GM21825 (cell line): Measurements from ENCODE around the gene C2orf92.
A peak's percentile ranks its signal among the peaks of the same experiment; 100 is the strongest.

Source experiments
- ATAC-seq: cut with Tn5 transposase; IDR thresholded peaks from one replicate; pipeline ENCODE4 v1.9.1; 2021; ENCODE audit warnings: mild to moderate bottlenecking, moderate library complexity; ENCODE audit not compliant: unreplicated experiment

Gene C2orf92

GRCh38 chr2:97712693-97713295, 43.3 kb downstream of the C2orf92 start:
- ATAC-seq: no peak

DNA sequence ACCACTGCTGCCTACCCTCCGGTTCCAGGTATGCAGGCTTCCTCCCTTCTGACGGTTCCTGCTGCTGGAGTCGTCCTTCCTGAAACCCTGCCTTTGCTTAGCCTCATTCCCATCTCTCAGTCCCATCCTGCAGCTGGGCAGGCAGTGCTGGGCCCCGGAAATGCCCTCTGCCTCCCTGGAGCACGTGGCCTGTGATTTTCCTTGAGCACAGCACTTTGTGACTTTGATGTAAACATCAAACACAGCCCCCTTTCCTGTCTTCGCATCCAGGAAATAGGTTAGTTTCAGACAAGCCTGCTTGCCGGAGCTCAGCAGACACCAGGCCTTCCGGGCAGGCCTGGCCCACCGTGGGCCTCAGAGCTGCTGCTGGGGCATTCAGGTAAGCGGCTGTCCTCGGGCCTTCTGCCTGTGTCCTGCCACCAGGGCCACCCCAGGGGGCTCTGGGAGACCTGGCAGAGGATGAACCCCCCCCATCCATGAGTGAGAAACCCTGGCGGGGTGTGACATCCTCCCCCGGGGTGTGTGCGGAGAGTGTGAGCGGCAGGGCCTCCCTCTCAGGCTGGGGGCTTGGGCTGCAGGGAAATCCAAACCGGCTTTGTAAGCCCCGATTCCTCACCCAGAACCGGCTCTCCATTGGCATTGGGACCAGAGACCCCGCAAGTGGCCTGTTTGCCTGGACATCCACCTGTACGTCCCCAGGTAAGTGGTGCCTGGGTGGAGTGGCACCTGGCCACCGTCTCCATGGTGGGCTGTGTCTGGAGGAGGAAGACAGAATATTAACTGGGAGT, 44.0 kb downstream of the C2orf92 start, which contains the start of gene ZAP70:
ZAP70 (plus strand) TSS at position 281 of the 788 bp plus-strand sequence. CDS start 10,461 bp downstream, outside the sequence.
- no peak for ATAC-seq

DNA sequence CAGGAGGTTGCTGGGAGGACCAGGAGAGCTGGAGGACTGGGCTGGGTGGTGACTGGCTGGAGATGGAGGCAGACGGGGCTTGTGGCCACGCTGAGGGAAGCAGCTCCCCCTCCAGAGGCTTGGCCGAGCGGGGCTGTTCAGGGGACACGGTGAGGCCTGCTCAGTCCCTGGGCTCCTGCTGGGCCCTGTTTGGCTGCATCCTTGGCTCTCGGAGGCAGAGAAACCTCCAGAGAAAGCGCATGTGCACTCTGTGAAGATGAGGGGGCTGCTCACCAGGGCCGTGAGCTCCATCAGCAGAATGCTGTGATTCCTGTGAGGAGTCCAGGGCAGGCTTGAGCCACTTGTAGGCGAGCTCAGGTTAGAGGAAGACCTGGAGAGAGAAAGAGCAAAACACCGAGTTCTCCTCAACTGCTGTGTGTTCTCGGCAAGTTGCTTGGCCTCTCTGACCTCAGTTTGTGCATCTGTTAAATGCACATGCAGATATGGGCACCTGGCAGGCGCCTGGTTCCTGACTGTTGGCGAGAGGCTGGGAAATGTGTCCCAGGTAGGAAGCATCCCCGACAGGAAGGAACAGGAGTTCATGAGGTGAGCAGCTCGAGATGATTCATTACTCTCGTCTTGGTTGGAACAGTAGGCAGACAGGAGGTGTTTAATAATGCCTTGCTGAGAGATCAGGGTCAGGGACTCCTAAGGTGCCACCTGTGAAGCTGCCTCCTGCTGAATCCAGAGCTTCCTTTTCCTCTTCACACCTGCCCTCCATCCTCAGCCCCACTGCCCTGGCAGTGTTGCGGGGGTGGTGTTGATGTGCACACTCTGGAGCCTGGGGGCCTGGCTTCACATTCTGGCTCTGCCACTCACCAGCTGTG, 44.8 kb downstream of the C2orf92 start:
- no peak for ATAC-seq

GRCh38 chr2:97714950-97715652, 45.6 kb downstream of the C2orf92 start:
- ATAC-seq: no peak

- no peak for ATAC-seq
Observed at GRCh38 chr2:97715951-97716694, 46.6 kb downstream of the C2orf92 start.

GRCh38 chr2:97716695-97717612, 47.4 kb downstream of the C2orf92 start:
- no peak for ATAC-seq

DNA sequence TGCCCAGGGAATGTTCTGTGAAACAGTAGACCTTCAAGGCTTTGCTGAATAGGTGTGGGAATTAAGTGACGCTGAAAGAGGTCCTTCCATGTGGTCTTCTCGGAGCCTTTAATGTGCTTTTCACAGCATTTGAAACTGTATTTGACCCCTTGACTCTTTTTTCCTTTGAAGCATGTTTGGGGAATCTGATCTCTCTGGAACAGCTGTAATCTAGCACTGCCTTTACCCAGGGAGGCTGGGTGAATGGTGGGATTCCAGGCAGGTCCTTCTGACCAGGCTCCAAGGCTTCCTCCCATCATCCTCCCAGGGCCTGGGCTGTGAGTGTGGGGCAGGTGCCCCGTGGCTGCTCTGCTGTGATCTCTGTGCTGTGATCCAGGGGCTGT, 48.1 kb downstream of the C2orf92 start:
- no peak for ATAC-seq

DNA sequence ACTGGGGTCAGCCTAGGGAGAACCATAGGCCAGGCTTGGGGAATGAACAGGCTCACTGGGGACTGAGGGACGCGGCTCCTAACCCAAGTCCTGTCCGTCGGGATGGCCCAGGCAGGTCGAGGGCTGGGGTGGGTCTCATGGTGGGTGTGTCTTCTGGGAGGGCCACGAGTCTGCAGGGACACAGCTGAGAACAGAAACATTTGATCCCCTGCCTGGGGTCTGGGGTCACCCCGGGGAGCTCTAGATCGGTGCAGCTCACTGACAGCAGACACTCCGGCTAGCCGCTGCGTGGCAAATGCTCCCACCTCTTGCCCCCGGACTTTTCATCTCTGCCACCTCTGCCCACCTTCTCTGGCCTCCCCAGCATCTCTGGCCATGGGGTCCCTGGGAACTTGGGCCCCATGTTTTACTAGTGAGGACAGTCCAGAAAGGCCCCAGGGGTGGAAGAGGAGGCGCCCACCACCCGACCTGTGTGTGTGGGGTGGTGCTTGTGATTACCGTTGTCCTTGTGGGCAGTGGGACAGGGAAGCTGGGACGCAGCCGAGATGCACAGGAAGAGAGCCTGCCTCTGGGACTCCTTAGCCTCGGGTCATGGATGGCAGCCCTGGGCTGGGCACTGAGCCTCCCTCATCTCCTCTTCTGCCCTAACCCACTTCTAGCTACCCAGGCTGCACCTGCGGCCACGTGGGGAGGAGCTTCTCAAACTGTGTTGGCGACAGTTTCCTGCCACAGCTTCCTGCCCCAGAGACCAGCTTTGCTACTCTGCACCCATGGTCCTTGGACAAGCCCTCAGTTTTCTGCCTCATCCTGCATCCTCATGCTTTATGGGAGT, 48.8 kb downstream of the C2orf92 start:
- ATAC-seq: peak; percentile 69

- ATAC-seq: no peak
Observed at GRCh38 chr2:97718942-97719341, 49.4 kb downstream of the C2orf92 start.

- no peak for ATAC-seq
Observed at GRCh38 chr2:97719362-97720155, 50.0 kb downstream of the C2orf92 start.

DNA sequence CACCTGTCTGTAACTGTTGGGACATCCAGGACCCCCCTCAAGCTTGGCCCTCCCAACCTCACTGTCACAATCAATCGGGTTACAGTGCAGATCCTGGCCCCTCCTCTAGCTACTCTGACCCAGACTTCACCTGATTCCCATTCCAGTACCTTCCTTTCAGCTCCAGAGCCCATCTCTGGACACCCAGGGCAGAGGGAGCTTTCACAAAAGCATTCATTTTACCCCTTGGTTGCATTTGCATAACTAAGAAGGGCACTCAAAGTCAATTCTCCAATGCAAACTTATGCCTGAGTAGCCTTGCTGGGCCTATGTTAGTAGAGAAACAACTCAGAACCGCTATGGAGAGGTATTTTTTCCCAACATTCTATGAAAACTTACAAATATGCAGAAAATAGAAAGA, 51.2 kb downstream of the C2orf92 start:
- no peak for ATAC-seq

GRCh38 chr2:97722227-97722626, 52.7 kb downstream of the C2orf92 start:
- no peak for ATAC-seq

DNA sequence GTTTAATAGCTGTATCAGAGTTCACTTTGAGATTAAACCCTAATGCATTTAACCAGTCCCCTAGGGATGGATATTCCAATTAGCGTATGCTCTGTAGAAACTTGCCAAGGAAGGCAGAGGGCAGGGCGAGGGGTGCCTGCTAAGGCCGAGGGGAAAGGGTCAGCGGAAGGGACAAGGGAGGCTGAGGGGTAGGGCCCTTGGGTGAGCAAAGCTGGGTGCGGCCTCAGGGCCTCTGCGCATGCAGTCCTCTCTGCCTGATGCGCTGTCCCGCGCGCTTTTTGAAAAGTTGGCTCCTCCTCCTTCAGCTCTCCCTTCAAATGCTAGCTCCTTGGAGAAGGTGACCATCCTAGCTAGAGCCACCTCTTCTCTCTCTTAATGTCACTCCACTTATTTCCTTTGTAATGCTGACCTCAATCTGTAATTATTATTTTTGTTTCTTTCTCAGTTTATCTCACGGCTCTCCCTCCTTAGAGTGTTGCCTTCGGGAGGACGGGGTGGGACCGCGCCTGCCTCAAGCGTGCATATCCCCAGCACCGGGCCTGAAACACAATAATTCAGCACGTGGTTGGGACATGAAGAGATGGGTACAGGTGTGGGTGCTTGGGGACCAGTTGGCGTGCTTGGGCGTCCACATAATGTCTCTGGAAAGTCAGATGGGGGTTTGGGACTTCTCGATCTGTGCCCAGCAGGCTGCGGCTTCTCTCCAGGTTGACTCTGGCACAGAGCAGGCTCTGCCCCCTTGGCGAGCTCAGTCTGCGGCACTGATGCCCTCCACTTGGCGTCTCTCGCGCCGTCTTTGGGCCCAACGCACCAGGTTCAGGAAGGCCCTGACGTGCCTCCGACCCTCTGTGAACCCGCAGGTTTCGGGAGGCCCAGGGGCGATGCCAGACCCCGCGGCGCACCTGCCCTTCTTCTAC, 53.9 kb downstream of the C2orf92 start:
- no peak for ATAC-seq

DNA sequence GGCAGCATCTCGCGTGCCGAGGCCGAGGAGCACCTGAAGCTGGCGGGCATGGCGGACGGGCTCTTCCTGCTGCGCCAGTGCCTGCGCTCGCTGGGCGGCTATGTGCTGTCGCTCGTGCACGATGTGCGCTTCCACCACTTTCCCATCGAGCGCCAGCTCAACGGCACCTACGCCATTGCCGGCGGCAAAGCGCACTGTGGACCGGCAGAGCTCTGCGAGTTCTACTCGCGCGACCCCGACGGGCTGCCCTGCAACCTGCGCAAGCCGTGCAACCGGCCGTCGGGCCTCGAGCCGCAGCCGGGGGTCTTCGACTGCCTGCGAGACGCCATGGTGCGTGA, 54.5 kb downstream of the C2orf92 start:
- ATAC-seq: no peak

GRCh38 chr2:97724501-97724900, 55.0 kb downstream of the C2orf92 start:
- ATAC-seq: no peak

GRCh38 chr2:97724946-97725688, 55.6 kb downstream of the C2orf92 start:
- no peak for ATAC-seq
